HepG2 (cell line): ENCODE measurements around the gene SIGLEC10. TPM values are rescaled to one million over a fixed set of nuclear protein-coding genes. Genes with fewer than 3 reads are reported as not detected.
A peak's percentile ranks its signal among the peaks of the same experiment; 100 is the strongest.

ENCODE experiments used
- ATAC-seq: fragments of 200-7000 bp; cut with Tn5 transposase; 3 replicates; pipeline ENCODE4 v1.9.1; 2020; ENCODE audit warnings: mild to moderate bottlenecking, moderate library complexity
- BruUV-seq: library from RNA; stranded (reverse); fragments of 400-500 nt; replicated peaks from 2 replicates; lab custom pipeline; 2021; lab: Mats Ljungman, UMichigan
- CTCF ChIA-PET: fragments of 300-600 bp; formaldehyde crosslinking; extraction: SDS; loops from one replicate; lab custom pipeline; 2021; ENCODE audit warnings: low total read pairs, inconsistent platforms, low intra/inter-chr PET ratio; lab: Yijun Ruan, JAX
- POLR2A ChIA-PET: fragments of 350-600 bp; sonication (Branson Sonifier 250); formaldehyde crosslinking; loops from one replicate; lab custom pipeline; 2020; ENCODE audit warnings: antibody characterized with exemption, inconsistent platforms; lab: Yijun Ruan, JAX
- DNase-seq: peaks from one replicate; pipeline ENCODE4 v3.0.0-alpha.2; 2015; ENCODE audit warnings: low spot score
- FAIRE-seq: peaks from 3 replicates; lab custom pipeline; 2011; peaks lifted over from hg19 to GRCh38; lab: Jason Lieb, UNC
- H2AFZ ChIP-seq: one replicate; pipeline ENCODE4 v1.6.1; 2011; ENCODE audit warnings: low read length, inconsistent platforms
- H3K27ac ChIP-seq: fragments of 300-600 bp; 3 replicates; pipeline ENCODE4 v1.8.0; 2011; ENCODE audit warnings: mixed run types, mild to moderate bottlenecking, mixed read lengths, low read length, inconsistent platforms; ENCODE audit not compliant: insufficient read depth; ENCODE audit errors: extremely low read length
- H3K27me3 ChIP-seq, 2 experiments: fragments of 200-600 bp in 1 of 2; 2 replicates in 1 of 2; 3 replicates in 1 of 2; pipeline versions ENCODE4 v1.6.0 to v1.8.0; 2011; ENCODE audit warnings: low read length in 2 of 2, mild to moderate bottlenecking in 2 of 2, moderate library complexity in 2 of 2, inconsistent platforms in 1 of 2; ENCODE audit not compliant: insufficient read depth in 2 of 2, control insufficient read depth in 1 of 2
- H3K36me3 ChIP-seq, 2 experiments: fragments of 200-600 bp in 1 of 2; replicated peaks in 1 of 2; 2 replicates in 1 of 2; 3 replicates in 1 of 2; pipeline versions ENCODE4 v1.5.1 to v1.8.0; 2011; ENCODE audit warnings: low read length in 2 of 2, inconsistent platforms in 1 of 2; ENCODE audit not compliant: insufficient read depth in 2 of 2, control insufficient read depth in 1 of 2
- H3K4me1 ChIP-seq: 2 replicates; pipeline ENCODE4 v1.5.1; 2012; ENCODE audit warnings: low read length, inconsistent platforms; ENCODE audit not compliant: insufficient read depth
- H3K4me2 ChIP-seq: 2 replicates; pipeline ENCODE4 v1.6.0; 2011; ENCODE audit warnings: low read depth, low read length, inconsistent platforms
- H3K4me3 ChIP-seq, 3 experiments: fragments of 200-600 bp in 1 of 3; sonication (generic), shearing (Covaris generic) in 1 of 3; replicated peaks in 1 of 3; 2 replicates each; pipeline ENCODE4 v1.5.1; 2011 to 2016; ENCODE audit warnings: low read length in 3 of 3, inconsistent platforms in 2 of 3, low read depth in 2 of 3, mild to moderate bottlenecking in 2 of 3, control low read depth in 1 of 3, mixed read lengths in 1 of 3; ENCODE audit not compliant: insufficient read depth in 1 of 3
- H3K79me2 ChIP-seq: one replicate; pipeline ENCODE4 v1.6.1; 2011; ENCODE audit warnings: low read length, inconsistent platforms; ENCODE audit not compliant: insufficient read depth
- H3K9ac ChIP-seq: 2 replicates; pipeline ENCODE4 v1.6.0; 2011; ENCODE audit warnings: mild to moderate bottlenecking, low read depth, low read length, inconsistent platforms; ENCODE audit not compliant: insufficient read depth
- H3K9me3 ChIP-seq: 2 replicates; pipeline ENCODE4 v1.5.1; 2012; ENCODE audit warnings: mild to moderate bottlenecking, low read length
- H4K20me1 ChIP-seq: 2 replicates; pipeline ENCODE4 v1.6.0; 2011; ENCODE audit warnings: inconsistent platforms, mild to moderate bottlenecking, low read length, moderate library complexity; ENCODE audit not compliant: insufficient read depth
- ATM ChIP-seq: fragments of 450-650 bp; IDR thresholded peaks from 2 replicates; pipeline ENCODE4 v1.7.1; 2017; ENCODE audit warnings: mild to moderate bottlenecking, borderline replicate concordance
- CCDC6 ChIP-seq: sonication (generic); formaldehyde crosslinking; IDR thresholded peaks from 2 replicates; pipeline ENCODE4 v1.8.1; 2022; ENCODE audit warnings: mild to moderate bottlenecking, missing genetic modification reagents, moderate library complexity
- FOXA1 ChIP-seq, 2 experiments: fragments of 450-650 bp in 1 of 2; sonication (generic) in 1 of 2; formaldehyde crosslinking in 1 of 2; IDR thresholded peaks; 2 replicates each; pipeline versions ENCODE4 v1.4.0 to v1.6.1; 2016 to 2020; ENCODE audit warnings: missing genetic modification reagents in 1 of 2
- MIXL1 ChIP-seq: IDR thresholded peaks from 2 replicates; pipeline ENCODE4 v1.6.1; 2016
- ZNF33B ChIP-seq: sonication (generic); formaldehyde crosslinking; IDR thresholded peaks from 2 replicates; pipeline ENCODE4 v1.5.1; 2020; ENCODE audit warnings: mild to moderate bottlenecking, missing genetic modification reagents
- ZNF34 ChIP-seq: sonication (generic); formaldehyde crosslinking; IDR thresholded peaks from 2 replicates; pipeline ENCODE4 v1.4.0; 2020; ENCODE audit warnings: mild to moderate bottlenecking, missing genetic modification reagents, borderline replicate concordance
- ZNF672 ChIP-seq: sonication (generic); formaldehyde crosslinking; IDR thresholded peaks from 2 replicates; pipeline ENCODE4 v1.8.1; 2022; ENCODE audit warnings: missing genetic modification reagents
- WGBS: methylation state at CpG from one replicate; pipeline ENCODE4 v1.1.6; 2017; ENCODE audit warnings: low lambda C conversion rate; 5-methylcytosine and 5-hydroxymethylcytosine counted together
- in situ Hi-C: cut with HindIII; loops from 2 replicates; pipeline ENCODE4 v1.10.0; 2017; ENCODE audit warnings: low pct_unique_long_range_greater_than_20kb; ENCODE audit not compliant: extremely low pct_ligation_motif_present
- intact Hi-C: fragments of 100-400 bp; cut with micrococcal nuclease; formaldehyde crosslinking; loops from one replicate; pipeline ENCODE4 v1.10.0; 2022; ENCODE audit not compliant: unreplicated experiment
- polyA plus RNA-seq, 8 experiments: library from polyadenylated mRNA; depleted of rRNA in 3 of 8; stranded (reverse) in 7 of 8; unstranded in 1 of 8; fragments of >200 nt; fragmentation: Illumina TruSeq in 4 of 8; extraction: Trizol in 4 of 8; gene quantifications; 2 replicates each; pipeline versions ENCODE4 v1.2.1 to v1.2.3, GENCODE V29; 2011 to 2016; ENCODE audit warnings: low read depth in 4 of 8, missing spikeins in 1 of 8, mixed read lengths in 1 of 8; ENCODE audit not compliant: insufficient read depth in 1 of 8
- total RNA-seq, 5 experiments: library from RNA; depleted of rRNA; stranded (reverse); fragments of >200 nt; fragmentation: Illumina TruSeq; extraction: Trizol; gene quantifications; 2 replicates each; pipeline ENCODE4 v1.2.3, GENCODE V29; 2016; ENCODE audit warnings: low read depth in 1 of 5
- TF ChIP-seq, protein P1 (sequence below): IDR thresholded peaks from 2 replicates; pipeline ENCODE4 v1.6.1; 2016
- TF ChIP-seq, protein P2 (sequence below): sonication (generic); formaldehyde crosslinking; IDR thresholded peaks from 2 replicates; pipeline ENCODE4 v1.8.0; 2022; ENCODE audit warnings: mild to moderate bottlenecking, missing genetic modification reagents, borderline replicate concordance
- TF ChIP-seq, protein P3 (sequence below): sonication (generic); formaldehyde crosslinking; IDR thresholded peaks from 2 replicates; pipeline ENCODE4 v1.9.0; 2021; ENCODE audit warnings: missing genetic modification reagents, borderline replicate concordance

The SIGLEC10 gene
- total and polyA plus RNA-seq, 2 of the 13 experiments (the other 11 are each of a cell fraction or from before 2014, with no cell fraction given), result not detected

DNA sequence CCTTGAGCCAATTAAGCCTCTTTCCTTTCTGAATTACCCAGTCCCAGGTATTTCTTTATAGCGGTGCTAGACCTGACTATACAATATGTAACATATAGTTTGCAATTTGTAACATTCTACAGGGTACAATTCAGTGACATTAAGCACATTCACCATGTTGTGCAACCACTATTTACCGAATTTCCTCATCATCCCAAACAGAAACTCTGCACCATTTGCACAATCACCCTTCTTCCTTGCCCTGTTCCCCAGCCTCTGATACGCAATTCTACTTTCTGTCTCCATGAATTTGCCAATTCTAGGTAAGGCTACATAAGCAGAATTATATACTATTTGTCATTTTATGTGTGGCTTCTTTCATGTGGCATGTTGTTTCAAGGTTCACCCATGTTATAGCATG lies 13.7 kb upstream of the SIGLEC10 start (continued):
- TF ChIP-seq, protein P1, sequence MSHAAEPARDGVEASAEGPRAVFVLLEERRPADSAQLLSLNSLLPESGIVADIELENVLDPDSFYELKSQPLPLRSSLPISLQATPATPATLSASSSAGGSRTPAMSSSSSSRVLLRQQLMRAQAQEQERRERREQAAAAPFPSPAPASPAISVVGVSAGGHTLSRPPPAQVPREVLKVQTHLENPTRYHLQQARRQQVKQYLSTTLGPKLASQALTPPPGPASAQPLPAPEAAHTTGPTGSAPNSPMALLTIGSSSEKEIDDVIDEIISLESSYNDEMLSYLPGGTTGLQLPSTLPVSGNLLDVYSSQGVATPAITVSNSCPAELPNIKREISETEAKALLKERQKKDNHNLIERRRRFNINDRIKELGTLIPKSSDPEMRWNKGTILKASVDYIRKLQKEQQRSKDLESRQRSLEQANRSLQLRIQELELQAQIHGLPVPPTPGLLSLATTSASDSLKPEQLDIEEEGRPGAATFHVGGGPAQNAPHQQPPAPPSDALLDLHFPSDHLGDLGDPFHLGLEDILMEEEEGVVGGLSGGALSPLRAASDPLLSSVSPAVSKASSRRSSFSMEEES (CRISPR knock-in tag), result no peak
- TF ChIP-seq CCDC6 (CRISPR knock-in tag) (no peak), MIXL1 (CRISPR knock-in tag) (no peak), ZNF34 (no peak), ZNF672 (CRISPR knock-in tag) (no peak), FOXA1 (IDR thresholded peaks at IDR 0.05) (no peak), FOXA1 (CRISPR knock-in tag; IDR thresholded peaks at IDR 0.05) (peak; percentile 66)

DNA sequence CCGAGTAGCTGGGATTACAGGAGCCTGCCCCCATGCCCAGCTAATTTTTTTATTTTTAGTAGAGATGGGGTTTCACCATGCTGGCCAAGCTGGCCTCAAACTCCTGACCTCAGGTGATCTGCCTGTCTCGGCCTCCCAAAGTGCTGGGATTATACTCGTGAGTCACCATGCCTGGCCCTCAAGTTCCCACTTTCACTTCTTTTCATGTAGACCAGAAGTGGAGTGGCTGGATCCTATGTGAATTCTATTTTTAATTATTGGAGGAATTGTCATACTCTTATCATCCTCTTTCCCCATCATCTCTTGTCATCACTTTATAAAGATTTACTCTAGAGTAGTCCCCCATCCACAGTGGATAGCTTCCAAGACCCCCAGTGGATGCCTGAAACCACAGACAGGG lies 12.8 kb upstream of the SIGLEC10 start:
- no peaks in the 10 kb centered on the region for H3K9me3 ChIP-seq
- no peak overlapping the region for H3K27ac ChIP-seq
- intact Hi-C loops, result no loop called here
- H3K4me3 ChIP-seq, result no peak overlapping the region
- in situ Hi-C loops, result no loop called here
- no peak overlapping the region for H3K9ac ChIP-seq
- no TSS peak for BruUV-seq
- H3K27me3 ChIP-seq, result no peaks in the 10 kb centered on the region; a peak in 2 of 5 replicates
- TF ChIP-seq ATM (no peak), ZNF33B (CRISPR knock-in tag) (no peak)
- TF ChIP-seq, protein P2, sequence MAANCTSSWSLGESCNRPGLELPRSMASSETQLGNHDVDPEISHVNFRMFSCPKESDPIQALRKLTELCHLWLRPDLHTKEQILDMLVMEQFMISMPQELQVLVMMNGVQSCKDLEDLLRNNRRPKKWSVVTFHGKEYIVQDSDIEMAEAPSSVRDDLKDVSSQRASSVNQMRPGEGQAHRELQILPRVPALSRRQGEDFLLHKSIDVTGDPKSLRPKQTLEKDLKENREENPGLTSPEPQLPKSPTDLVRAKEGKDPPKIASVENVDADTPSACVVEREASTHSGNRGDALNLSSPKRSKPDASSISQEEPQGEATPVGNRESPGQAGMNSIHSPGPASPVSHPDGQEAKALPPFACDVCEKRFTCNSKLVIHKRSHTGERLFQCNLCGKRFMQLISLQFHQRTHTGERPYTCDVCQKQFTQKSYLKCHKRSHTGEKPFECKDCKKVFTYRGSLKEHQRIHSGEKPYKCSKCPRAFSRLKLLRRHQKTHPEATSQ (CRISPR knock-in tag), result no peak
- TF ChIP-seq, protein P3, sequence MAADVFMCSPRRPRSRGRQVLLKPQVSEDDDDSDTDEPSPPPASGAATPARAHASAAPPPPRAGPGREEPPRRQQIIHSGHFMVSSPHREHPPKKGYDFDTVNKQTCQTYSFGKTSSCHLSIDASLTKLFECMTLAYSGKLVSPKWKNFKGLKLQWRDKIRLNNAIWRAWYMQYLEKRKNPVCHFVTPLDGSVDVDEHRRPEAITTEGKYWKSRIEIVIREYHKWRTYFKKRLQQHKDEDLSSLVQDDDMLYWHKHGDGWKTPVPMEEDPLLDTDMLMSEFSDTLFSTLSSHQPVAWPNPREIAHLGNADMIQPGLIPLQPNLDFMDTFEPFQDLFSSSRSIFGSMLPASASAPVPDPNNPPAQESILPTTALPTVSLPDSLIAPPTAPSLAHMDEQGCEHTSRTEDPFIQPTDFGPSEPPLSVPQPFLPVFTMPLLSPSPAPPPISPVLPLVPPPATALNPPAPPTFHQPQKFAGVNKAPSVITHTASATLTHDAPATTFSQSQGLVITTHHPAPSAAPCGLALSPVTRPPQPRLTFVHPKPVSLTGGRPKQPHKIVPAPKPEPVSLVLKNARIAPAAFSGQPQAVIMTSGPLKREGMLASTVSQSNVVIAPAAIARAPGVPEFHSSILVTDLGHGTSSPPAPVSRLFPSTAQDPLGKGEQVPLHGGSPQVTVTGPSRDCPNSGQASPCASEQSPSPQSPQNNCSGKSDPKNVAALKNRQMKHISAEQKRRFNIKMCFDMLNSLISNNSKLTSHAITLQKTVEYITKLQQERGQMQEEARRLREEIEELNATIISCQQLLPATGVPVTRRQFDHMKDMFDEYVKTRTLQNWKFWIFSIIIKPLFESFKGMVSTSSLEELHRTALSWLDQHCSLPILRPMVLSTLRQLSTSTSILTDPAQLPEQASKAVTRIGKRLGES (CRISPR knock-in tag), result no peak
- H3K36me3 ChIP-seq, result no peaks in the 10 kb centered on the region
- no peak overlapping the region for H3K4me2 ChIP-seq
- no peak for ATAC-seq
- no peaks in the 10 kb centered on the region for H3K4me1 ChIP-seq
- no peak for FAIRE-seq
- WGBS, result 7% methylated on average over 3 of the region's 3 CpGs
- ChIA-PET POLR2A (no interaction called here), CTCF (no interaction called here)
- DNase-seq, result no peak
- no peaks in the 10 kb centered on the region for H4K20me1 ChIP-seq
- H2AFZ ChIP-seq, result no peak overlapping the region
- H3K79me2 ChIP-seq, result no peaks in the 10 kb centered on the region
